ENCODE data around the gene SLC16A7.

DNA sequence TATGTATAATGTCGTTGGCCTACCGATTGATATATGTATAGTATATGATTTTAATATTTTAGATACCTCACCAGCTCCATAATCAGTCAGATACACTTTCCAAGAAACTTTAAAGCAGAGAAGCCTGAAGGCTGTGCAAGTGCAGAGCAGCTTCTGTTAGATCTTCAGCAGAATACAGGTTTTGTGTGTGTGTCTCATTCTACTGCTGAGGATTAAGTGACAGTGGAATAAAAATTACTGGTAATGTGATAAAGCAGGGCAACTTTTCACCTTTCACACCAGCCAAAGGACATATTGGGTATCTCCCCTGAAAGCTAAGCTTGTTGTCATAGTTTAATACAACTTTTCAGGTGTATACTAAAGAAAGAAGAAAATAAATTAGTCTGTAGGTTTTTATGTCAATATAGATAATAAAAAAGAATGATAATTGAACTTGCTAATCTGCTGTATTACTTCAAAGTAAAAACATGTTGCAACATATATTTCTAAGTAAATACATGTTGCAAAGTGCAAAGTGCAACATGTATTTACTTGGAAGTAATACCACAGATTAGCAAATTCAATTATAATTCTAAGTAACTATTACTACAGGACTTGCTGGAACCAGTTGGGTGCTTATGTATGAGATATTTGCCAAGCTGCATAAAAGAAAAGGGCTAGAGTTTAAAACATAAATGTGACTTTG, 128.3 kb downstream of the SLC16A7 start:
- no peak for TF ChIP-seq POLR2A (IDR thresholded peaks at IDR 0.05)
- TF ChIP-seq, protein P1, sequence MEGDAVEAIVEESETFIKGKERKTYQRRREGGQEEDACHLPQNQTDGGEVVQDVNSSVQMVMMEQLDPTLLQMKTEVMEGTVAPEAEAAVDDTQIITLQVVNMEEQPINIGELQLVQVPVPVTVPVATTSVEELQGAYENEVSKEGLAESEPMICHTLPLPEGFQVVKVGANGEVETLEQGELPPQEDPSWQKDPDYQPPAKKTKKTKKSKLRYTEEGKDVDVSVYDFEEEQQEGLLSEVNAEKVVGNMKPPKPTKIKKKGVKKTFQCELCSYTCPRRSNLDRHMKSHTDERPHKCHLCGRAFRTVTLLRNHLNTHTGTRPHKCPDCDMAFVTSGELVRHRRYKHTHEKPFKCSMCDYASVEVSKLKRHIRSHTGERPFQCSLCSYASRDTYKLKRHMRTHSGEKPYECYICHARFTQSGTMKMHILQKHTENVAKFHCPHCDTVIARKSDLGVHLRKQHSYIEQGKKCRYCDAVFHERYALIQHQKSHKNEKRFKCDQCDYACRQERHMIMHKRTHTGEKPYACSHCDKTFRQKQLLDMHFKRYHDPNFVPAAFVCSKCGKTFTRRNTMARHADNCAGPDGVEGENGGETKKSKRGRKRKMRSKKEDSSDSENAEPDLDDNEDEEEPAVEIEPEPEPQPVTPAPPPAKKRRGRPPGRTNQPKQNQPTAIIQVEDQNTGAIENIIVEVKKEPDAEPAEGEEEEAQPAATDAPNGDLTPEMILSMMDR (IDR thresholded peaks at IDR 0.05): no peak
